MM.1S (cell line): Measurements from ENCODE around the gene AMOTL1.

Experiments used
- EZH2 ChIP-seq: fragments of 300-600 bp; sonication (generic); optimal IDR thresholded peaks from 2 replicates; pipeline ENCODE3; 2017; ENCODE audit warnings: low read depth, mild to moderate bottlenecking, antibody characterized with exemption, low read length, mixed read lengths
- EZH2phosphoT487 ChIP-seq: fragments of 300-600 bp; sonication (generic); IDR thresholded peaks from 2 replicates; pipeline ENCODE4 v1.6.1; 2018; ENCODE audit warnings: antibody characterized with exemption, low read length
- TF ChIP-seq, protein P1 (sequence below): fragments of 300-600 bp; sonication (generic); IDR thresholded peaks from 2 replicates; pipeline ENCODE4 v1.5.1; 2016; ENCODE audit warnings: antibody characterized with exemption, low read length, mixed read lengths

DNA sequence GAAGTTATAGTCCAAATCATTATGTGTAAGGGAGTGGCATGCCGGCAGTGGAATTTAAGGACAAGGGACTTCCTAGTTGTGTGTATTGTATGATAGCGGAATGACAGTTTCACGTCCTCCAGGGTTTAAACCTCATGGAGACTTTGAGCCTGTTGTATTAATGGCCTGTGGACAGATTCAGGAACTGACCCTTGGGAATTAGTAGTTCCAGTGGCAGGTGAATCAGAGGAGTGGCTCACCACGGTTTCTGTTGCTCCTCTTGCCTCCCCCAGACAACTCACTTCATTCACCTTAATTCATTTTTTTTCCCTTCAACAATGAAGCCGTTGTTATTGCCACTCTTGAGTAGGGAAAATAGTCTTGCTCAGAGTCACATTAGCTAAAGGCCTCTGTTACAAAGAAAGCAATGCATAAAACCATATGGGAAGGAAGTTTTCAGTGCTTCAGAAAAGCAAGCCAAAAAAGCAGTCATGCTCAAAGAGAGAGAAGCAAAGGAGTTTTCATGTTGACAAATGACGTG is 22.6 kb downstream of the AMOTL1 start:
- TF ChIP-seq, protein P1, sequence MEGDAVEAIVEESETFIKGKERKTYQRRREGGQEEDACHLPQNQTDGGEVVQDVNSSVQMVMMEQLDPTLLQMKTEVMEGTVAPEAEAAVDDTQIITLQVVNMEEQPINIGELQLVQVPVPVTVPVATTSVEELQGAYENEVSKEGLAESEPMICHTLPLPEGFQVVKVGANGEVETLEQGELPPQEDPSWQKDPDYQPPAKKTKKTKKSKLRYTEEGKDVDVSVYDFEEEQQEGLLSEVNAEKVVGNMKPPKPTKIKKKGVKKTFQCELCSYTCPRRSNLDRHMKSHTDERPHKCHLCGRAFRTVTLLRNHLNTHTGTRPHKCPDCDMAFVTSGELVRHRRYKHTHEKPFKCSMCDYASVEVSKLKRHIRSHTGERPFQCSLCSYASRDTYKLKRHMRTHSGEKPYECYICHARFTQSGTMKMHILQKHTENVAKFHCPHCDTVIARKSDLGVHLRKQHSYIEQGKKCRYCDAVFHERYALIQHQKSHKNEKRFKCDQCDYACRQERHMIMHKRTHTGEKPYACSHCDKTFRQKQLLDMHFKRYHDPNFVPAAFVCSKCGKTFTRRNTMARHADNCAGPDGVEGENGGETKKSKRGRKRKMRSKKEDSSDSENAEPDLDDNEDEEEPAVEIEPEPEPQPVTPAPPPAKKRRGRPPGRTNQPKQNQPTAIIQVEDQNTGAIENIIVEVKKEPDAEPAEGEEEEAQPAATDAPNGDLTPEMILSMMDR: no peak
- TF ChIP-seq EZH2phosphoT487 (no peak), EZH2 (no peak)
